K562 (cell line): Measurements from ENCODE around the gene RASIP1. TPM values are rescaled to one million over a fixed set of nuclear protein-coding genes. Genes with fewer than 3 reads are reported as not detected.
A peak's percentile ranks its signal among the peaks of the same experiment; 100 is the strongest.

ENCODE experiments used
- ATAC-seq: fragments of 200-7000 bp; cut with Tn5 transposase; 3 replicates; pipeline ENCODE4 v1.9.1; 2020; ENCODE audit warnings: moderate library complexity
- BruUV-seq: library from RNA; stranded (reverse); fragments of 400-500 nt; replicated peaks from 2 replicates; lab custom pipeline; 2021; lab: Mats Ljungman, UMichigan
- CTCF ChIA-PET: fragments of 300-600 bp; formaldehyde crosslinking; extraction: SDS; loops from one replicate; lab custom pipeline; 2021; ENCODE audit warnings: low intra/inter-chr PET ratio; lab: Yijun Ruan, JAX
- POLR2A ChIA-PET: fragments of 300-600, 350-650 bp; sonication (Branson Sonifier 250); formaldehyde crosslinking; extraction: SDS; loops from one replicate; lab custom pipeline; 2021; ENCODE audit warnings: antibody characterized with exemption, inconsistent platforms; lab: Yijun Ruan, JAX
- DNase-seq, 4 experiments: peaks; one replicate each; pipeline versions ENCODE4 v3.0.0 to v3.0.0-alpha.2; 2011 to 2018; ENCODE audit warnings: low spot score in 3 of 4, mixed read lengths in 3 of 4; ENCODE audit errors: extremely low read depth in 1 of 4
- FAIRE-seq: peaks from 2 replicates; lab custom pipeline; 2011; peaks lifted over from hg19 to GRCh38; lab: Jason Lieb, UNC
- H2AFZ ChIP-seq: 2 replicates; pipeline ENCODE4 v1.6.0; 2011; ENCODE audit warnings: low read depth, low read length, control low read depth, inconsistent platforms
- H3K27ac ChIP-seq: fragments of 200-600 bp; 3 replicates; pipeline ENCODE4 v1.8.0; 2011; ENCODE audit warnings: low read depth, mild to moderate bottlenecking, control low read depth, inconsistent platforms, low read length, moderate library complexity, mixed read lengths; ENCODE audit errors: extremely low read depth
- H3K27me3 ChIP-seq, 2 experiments: fragments of 300-600 bp in 1 of 2; 2 replicates in 1 of 2; 3 replicates in 1 of 2; pipeline versions ENCODE4 v1.6.0 to v1.8.0; 2011; ENCODE audit warnings: inconsistent platforms in 2 of 2, low read length in 2 of 2, mild to moderate bottlenecking in 1 of 2, mixed read lengths in 1 of 2, moderate library complexity in 1 of 2; ENCODE audit not compliant: control insufficient read depth in 2 of 2, insufficient read depth in 2 of 2
- H3K36me3 ChIP-seq: fragments of 300-600 bp; 3 replicates; pipeline ENCODE4 v1.8.0; 2011; ENCODE audit warnings: mild to moderate bottlenecking, low read length, inconsistent platforms; ENCODE audit not compliant: control insufficient read depth, insufficient read depth
- H3K4me1 ChIP-seq, 2 experiments: fragments of 200-600 bp in 1 of 2; replicated peaks in 1 of 2; 2 replicates in 1 of 2; 3 replicates in 1 of 2; pipeline versions ENCODE4 v1.5.1 to v1.8.0; 2011; ENCODE audit warnings: inconsistent platforms in 2 of 2, low read length in 2 of 2, mild to moderate bottlenecking in 1 of 2, mixed read lengths in 1 of 2, moderate library complexity in 1 of 2; ENCODE audit not compliant: control insufficient read depth in 2 of 2, insufficient read depth in 2 of 2
- H3K4me2 ChIP-seq: 2 replicates; pipeline ENCODE4 v1.6.1; 2011; ENCODE audit warnings: low read length, control low read depth, inconsistent platforms, mixed read lengths; ENCODE audit not compliant: insufficient read depth
- H3K4me3 ChIP-seq: fragments of 200-600 bp; sonication (generic), shearing (Covaris generic); 2 replicates; pipeline ENCODE4 v1.5.1; 2016; ENCODE audit warnings: control low read depth, inconsistent platforms
- H3K79me2 ChIP-seq: fragments of 200-600 bp; 3 replicates; pipeline ENCODE4 v1.8.0; 2011; ENCODE audit warnings: low read length, inconsistent platforms; ENCODE audit not compliant: control insufficient read depth, insufficient read depth
- H3K9ac ChIP-seq, 2 experiments: 2 replicates each; pipeline versions ENCODE4 v1.6.0 to v1.6.1; 2011; ENCODE audit warnings: low read depth in 2 of 2, low read length in 2 of 2, control low read depth in 1 of 2, inconsistent platforms in 1 of 2, mild to moderate bottlenecking in 1 of 2, mixed read lengths in 1 of 2; ENCODE audit not compliant: insufficient read depth in 1 of 2
- H3K9me1 ChIP-seq: one replicate; pipeline ENCODE4 v1.6.0; 2011; ENCODE audit warnings: inconsistent platforms, mild to moderate bottlenecking, low read length, moderate library complexity; ENCODE audit not compliant: control insufficient read depth, insufficient read depth
- H3K9me3 ChIP-seq: replicated peaks from 2 replicates; pipeline ENCODE4 v1.5.1; 2011; ENCODE audit warnings: low read depth, low read length, inconsistent platforms; ENCODE audit not compliant: control insufficient read depth, insufficient read depth
- H4K20me1 ChIP-seq: replicated peaks from 2 replicates; pipeline ENCODE4 v1.6.1; 2011; ENCODE audit warnings: low read length, inconsistent platforms, mixed read lengths; ENCODE audit not compliant: control insufficient read depth, insufficient read depth
- MBD2 ChIP-seq: sonication (generic); IDR thresholded peaks from 2 replicates; pipeline ENCODE4 v1.6.1; 2016; ENCODE audit warnings: low read depth, borderline replicate concordance
- SIX5 ChIP-seq, 2 experiments: IDR thresholded peaks; 2 replicates each; pipeline ENCODE4 v1.6.1; 2011; ENCODE audit warnings: low read length in 2 of 2, borderline replicate concordance in 1 of 2, low read depth in 1 of 2, mild to moderate bottlenecking in 1 of 2, moderate library complexity in 1 of 2; ENCODE audit not compliant: insufficient read depth in 1 of 2
- SMAD2 ChIP-seq: fragments of 150-350 bp; IDR thresholded peaks from 2 replicates; pipeline ENCODE4 v1.6.1; 2014; ENCODE audit warnings: low read depth, mild to moderate bottlenecking, low read length
- SP1 ChIP-seq: sonication (generic); formaldehyde crosslinking; IDR thresholded peaks from 2 replicates; pipeline ENCODE4 v1.8.1; 2022; ENCODE audit warnings: mild to moderate bottlenecking, missing genetic modification reagents
- TEAD1 ChIP-seq, 2 experiments: fragments of 450-650 bp in 1 of 2; sonication (generic) in 1 of 2; formaldehyde crosslinking; IDR thresholded peaks; 2 replicates each; pipeline versions ENCODE4 v1.4.0 to v1.8.0; 2020 to 2022; ENCODE audit warnings: mild to moderate bottlenecking in 2 of 2, missing genetic modification reagents in 1 of 2
- ZFX ChIP-seq: sonication (generic); formaldehyde crosslinking; IDR thresholded peaks from 2 replicates; pipeline ENCODE4 v1.8.0; 2022; ENCODE audit warnings: mild to moderate bottlenecking, missing genetic modification reagents, moderate library complexity
- ZNF174 ChIP-seq: fragments of 250-450 bp; sonication (Bioruptor Pico); IDR thresholded peaks from 2 replicates; pipeline ENCODE4 v1.4.0; 2020; ENCODE audit warnings: mild to moderate bottlenecking
- ZNF3 ChIP-seq: fragments of 250-450 bp; sonication (Bioruptor Pico); IDR thresholded peaks from 2 replicates; pipeline ENCODE4 v1.5.0; 2021; ENCODE audit warnings: mild to moderate bottlenecking, moderate library complexity
- WGBS: fragments of 100-300 bp; shearing (Covaris generic); methylation state at CpG from one replicate; pipeline ENCODE4 v1.1.6; 2016; ENCODE audit warnings: low coverage, mixed read lengths; ENCODE audit not compliant: insufficient coverage; ENCODE audit errors: missing lambda C conversion rate; 5-methylcytosine and 5-hydroxymethylcytosine counted together
- in situ Hi-C: fragments of 300-500 bp; cut with MboI; formaldehyde crosslinking; loops from 4 replicates; pipeline ENCODE4 v1.15.0; 2018; ENCODE audit warnings: inconsistent platforms, mixed read lengths
- intact Hi-C: fragments of 100-400 bp; cut with micrococcal nuclease; formaldehyde crosslinking; loops from 2 replicates; pipeline ENCODE4 v1.14.2; 2022
- polyA plus RNA-seq, 8 experiments: library from polyadenylated mRNA; depleted of rRNA in 4 of 8; stranded (reverse) in 5 of 8; unstranded in 3 of 8; fragments of >200 nt; fragmentation: Nextera tagmentation in 2 of 8; fragmentation: Illumina TruSeq in 1 of 8; extraction: Ambion mirVana in 2 of 8; extraction: Trizol in 1 of 8; gene quantifications; 2 replicates each; pipeline versions ENCODE4 v1.2.1 to v1.2.3, GENCODE V29; 2011 to 2014; ENCODE audit warnings: inconsistent platforms in 1 of 8, missing spikeins in 1 of 8
- total RNA-seq, 7 experiments: library from RNA; depleted of rRNA in 6 of 7; stranded (reverse); fragments of >200 nt in 6 of 7; fragmentation: Illumina TruSeq in 2 of 7; extraction: Trizol in 2 of 7; gene quantifications; 2 replicates each; pipeline versions ENCODE4 v1.2.1 to v1.2.3, GENCODE V29; 2011 to 2021; ENCODE audit warnings: low replicate concordance in 1 of 7
- TF ChIP-seq, protein P1 (sequence below): fragments of 200-800 bp; sonication (Bioruptor generic); IDR thresholded peaks from 2 replicates; pipeline ENCODE4 v1.6.1; 2017; ENCODE audit warnings: missing genetic modification characterization, missing compliant biosample characterization
- TF ChIP-seq, protein P2 (sequence below), 2 experiments: IDR thresholded peaks in 1 of 2; conservative IDR thresholded peaks in 1 of 2; 2 replicates each; pipeline ENCODE4 v1.6.1; 2016; ENCODE audit warnings: low read depth in 2 of 2, mild to moderate bottlenecking in 1 of 2, missing compliant biosample characterization in 1 of 2, missing genetic modification characterization in 1 of 2, moderate library complexity in 1 of 2
- TF ChIP-seq, protein P3 (sequence below): conservative IDR thresholded peaks from 2 replicates; pipeline ENCODE4 v1.6.1; 2011; ENCODE audit warnings: low read depth, mild to moderate bottlenecking, low read length; ENCODE audit not compliant: control insufficient read depth
- TF ChIP-seq, protein P4 (sequence below): fragments of 450-650 bp; IDR thresholded peaks from 2 replicates; pipeline ENCODE4 v1.6.1; 2014; ENCODE audit warnings: low read depth, mild to moderate bottlenecking, moderate library complexity, borderline replicate concordance

Gene RASIP1
- total and polyA plus RNA-seq, 9 of the 15 experiments (the other 6 are each of a cell fraction or from before 2014, with no cell fraction given) = 0.20 to 4.7 (median 1.5) TPM

DNA sequence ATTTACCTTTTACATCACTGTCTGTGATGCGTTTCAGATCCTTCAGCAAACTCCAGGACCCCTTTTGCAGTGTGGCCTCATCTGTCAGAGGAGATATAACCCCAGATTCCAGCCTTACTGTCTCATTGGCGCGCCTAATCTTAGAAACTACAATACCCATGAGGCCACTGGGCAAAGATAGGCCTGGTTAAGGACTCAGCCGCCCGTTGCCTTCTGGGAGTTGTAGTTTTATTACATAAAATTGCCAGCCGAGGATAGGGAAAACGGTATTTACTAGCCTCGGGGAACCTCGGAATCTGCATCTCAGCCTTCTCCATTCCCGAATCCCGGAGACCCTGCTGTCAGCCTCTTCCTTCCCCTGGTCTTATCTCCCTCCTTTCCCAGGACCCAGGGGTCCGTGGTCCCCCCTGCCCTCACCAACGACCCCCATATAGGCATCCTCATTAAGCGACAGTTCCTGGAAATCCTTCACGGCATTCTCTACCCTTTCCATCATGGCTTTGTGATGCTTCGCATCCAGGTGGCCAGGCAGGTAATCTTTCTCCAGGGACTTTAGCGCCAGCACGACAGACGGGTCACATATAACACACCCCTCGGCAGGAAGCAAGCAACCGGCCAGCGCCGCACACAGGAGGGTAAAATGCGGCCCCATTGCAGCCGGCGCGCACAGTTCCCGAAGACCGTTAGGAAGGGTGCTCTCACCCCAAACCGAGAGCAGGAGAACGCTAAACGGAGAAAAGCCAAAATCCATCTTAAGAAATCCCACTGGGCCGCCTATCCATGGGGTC lies 5.0 kb upstream of the RASIP1 start:
- Histone ChIP-seq H3K27ac (no peak overlapping the region), H3K4me2 (peak overlapping the region; percentile 27; the same call in 1 of the 2 replicates), H3K4me1 (peaks cover 39 to 47% of the 10 kb centered on the region in 2 experiments), H3K9ac (no peak overlapping the region; a peak in 1 of 4 replicates), H3K79me2 (peaks cover 16% of the 10 kb centered on the region), H3K9me1 (peaks cover 3% of the 10 kb centered on the region), H3K4me3 (no peak overlapping the region), H3K9me3 (no peaks in the 10 kb centered on the region), H2AFZ (peak overlapping the region; percentile 14; the same call in 1 of the 2 replicates), H4K20me1 (no peaks in the 10 kb centered on the region), H3K36me3 (peaks cover 12% of the 10 kb centered on the region; the same call in 1 of the 3 replicates), H3K27me3 (no peaks in the 10 kb centered on the region)
- BruUV-seq = no TSS peak
- DNase-seq = peak; percentile 63 to 85 (median 68)
- CTCF ChIA-PET = no interaction called here
- peak; percentile 32 for ATAC-seq
- in situ Hi-C loops (no loop called here), intact Hi-C loops (no loop called here)
- peak; percentile 89 for FAIRE-seq
- 63% methylated on average over 33 of the region's 33 CpGs for WGBS
- POLR2A ChIA-PET = interaction anchor here (1.1 kb wide), 1 partner anchor 18 kb away, joined by 3 read pairs; no protein-coding TSS in a partner anchor
- TF ChIP-seq, protein P1, sequence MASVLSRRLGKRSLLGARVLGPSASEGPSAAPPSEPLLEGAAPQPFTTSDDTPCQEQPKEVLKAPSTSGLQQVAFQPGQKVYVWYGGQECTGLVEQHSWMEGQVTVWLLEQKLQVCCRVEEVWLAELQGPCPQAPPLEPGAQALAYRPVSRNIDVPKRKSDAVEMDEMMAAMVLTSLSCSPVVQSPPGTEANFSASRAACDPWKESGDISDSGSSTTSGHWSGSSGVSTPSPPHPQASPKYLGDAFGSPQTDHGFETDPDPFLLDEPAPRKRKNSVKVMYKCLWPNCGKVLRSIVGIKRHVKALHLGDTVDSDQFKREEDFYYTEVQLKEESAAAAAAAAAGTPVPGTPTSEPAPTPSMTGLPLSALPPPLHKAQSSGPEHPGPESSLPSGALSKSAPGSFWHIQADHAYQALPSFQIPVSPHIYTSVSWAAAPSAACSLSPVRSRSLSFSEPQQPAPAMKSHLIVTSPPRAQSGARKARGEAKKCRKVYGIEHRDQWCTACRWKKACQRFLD (CRISPR knock-in tag) = peak; percentile 81; the same call in 1 of the 2 replicates
- TF ChIP-seq SMAD2 (peak; percentile 11; the same call in 1 of the 2 replicates), MBD2 (peak; percentile 76), ZFX (peak; percentile 13; the same call in 1 of the 2 replicates), SP1 (CRISPR knock-in tag) (0 out of 2 replicates have a peak, but pooled peaks have one; percentile 44), SIX5 (IDR thresholded peaks at IDR 0.05; ENCODE audit: borderline replicate concordance in 1 of 2, insufficient read depth in 1 of 2, low read depth in 1 of 2, low read length in 2 of 2) (peak; percentile 97 to 99), ZNF3 (CRISPR knock-in tag) (no peak), ZNF174 (no peak), TEAD1 (CRISPR knock-in tag; IDR thresholded peaks at IDR 0.05) (peak in 1 of 2 experiments; percentile 62; a peak in 1 of 4 replicates)
- TF ChIP-seq, protein P2, sequence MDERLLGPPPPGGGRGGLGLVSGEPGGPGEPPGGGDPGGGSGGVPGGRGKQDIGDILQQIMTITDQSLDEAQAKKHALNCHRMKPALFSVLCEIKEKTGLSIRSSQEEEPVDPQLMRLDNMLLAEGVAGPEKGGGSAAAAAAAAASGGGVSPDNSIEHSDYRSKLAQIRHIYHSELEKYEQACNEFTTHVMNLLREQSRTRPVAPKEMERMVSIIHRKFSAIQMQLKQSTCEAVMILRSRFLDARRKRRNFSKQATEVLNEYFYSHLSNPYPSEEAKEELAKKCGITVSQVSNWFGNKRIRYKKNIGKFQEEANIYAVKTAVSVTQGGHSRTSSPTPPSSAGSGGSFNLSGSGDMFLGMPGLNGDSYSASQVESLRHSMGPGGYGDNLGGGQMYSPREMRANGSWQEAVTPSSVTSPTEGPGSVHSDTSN (CRISPR knock-in tag; IDR thresholded peaks at IDR 0.05; ENCODE audit: low read depth) = no peak
- TF ChIP-seq, protein P2 (tag; conservative IDR thresholded peaks at IDR 0.05; ENCODE audit: low read depth) = no peak
- TF ChIP-seq, protein P3, sequence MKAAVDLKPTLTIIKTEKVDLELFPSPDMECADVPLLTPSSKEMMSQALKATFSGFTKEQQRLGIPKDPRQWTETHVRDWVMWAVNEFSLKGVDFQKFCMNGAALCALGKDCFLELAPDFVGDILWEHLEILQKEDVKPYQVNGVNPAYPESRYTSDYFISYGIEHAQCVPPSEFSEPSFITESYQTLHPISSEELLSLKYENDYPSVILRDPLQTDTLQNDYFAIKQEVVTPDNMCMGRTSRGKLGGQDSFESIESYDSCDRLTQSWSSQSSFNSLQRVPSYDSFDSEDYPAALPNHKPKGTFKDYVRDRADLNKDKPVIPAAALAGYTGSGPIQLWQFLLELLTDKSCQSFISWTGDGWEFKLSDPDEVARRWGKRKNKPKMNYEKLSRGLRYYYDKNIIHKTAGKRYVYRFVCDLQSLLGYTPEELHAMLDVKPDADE = peak; percentile 97
- TF ChIP-seq, protein P4, sequence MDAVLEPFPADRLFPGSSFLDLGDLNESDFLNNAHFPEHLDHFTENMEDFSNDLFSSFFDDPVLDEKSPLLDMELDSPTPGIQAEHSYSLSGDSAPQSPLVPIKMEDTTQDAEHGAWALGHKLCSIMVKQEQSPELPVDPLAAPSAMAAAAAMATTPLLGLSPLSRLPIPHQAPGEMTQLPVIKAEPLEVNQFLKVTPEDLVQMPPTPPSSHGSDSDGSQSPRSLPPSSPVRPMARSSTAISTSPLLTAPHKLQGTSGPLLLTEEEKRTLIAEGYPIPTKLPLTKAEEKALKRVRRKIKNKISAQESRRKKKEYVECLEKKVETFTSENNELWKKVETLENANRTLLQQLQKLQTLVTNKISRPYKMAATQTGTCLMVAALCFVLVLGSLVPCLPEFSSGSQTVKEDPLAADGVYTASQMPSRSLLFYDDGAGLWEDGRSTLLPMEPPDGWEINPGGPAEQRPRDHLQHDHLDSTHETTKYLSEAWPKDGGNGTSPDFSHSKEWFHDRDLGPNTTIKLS = peak; percentile 55; the same call in 1 of the 2 replicates
